Spinal cord (tissue), 10 donors: ENCODE results near the gene ALOX12. TPM values are rescaled to one million over a fixed set of nuclear protein-coding genes. Genes with fewer than 3 reads are reported as not detected.
"Not testable (repeated sequence)": the region's sequence is repeated elsewhere in the genome, so short reads cannot be mapped to it uniquely, and the experiment has no call there.

Source experiments
- DNase-seq, 6 donors: peaks; one replicate each; pipeline versions ENCODE4 v3.0.0 to v3.0.0-alpha.2; 2013 to 2015; ENCODE audit warnings: low spot score in 6 of 6, low read depth in 4 of 6
- H3K27ac ChIP-seq: one replicate; pipeline ENCODE4 v1.5.1; 2013; ENCODE audit warnings: low read depth, low read length, control low read depth
- H3K27me3 ChIP-seq: one replicate; pipeline ENCODE4 v1.6.1; 2013; ENCODE audit warnings: low read length; ENCODE audit not compliant: control insufficient read depth, insufficient read depth
- H3K36me3 ChIP-seq: one replicate; pipeline ENCODE4 v1.6.1; 2013; ENCODE audit warnings: low read length; ENCODE audit not compliant: control insufficient read depth, insufficient read depth
- H3K4me1 ChIP-seq: one replicate; pipeline ENCODE4 v1.6.1; 2013; ENCODE audit warnings: low read length; ENCODE audit not compliant: control insufficient read depth, insufficient read depth
- H3K4me3 ChIP-seq: one replicate; pipeline ENCODE4 v1.5.1; 2013; ENCODE audit warnings: low read depth, low read length, control low read depth
- H3K9me3 ChIP-seq: one replicate; pipeline ENCODE4 v1.6.1; 2013; ENCODE audit warnings: low read length; ENCODE audit not compliant: control insufficient read depth, insufficient read depth
- WGBS: methylation state at CpG from one replicate; pipeline ENCODE4 v1.1.5; 2013; ENCODE audit warnings: missing lambda C conversion rate; ENCODE audit not compliant: insufficient coverage; 5-methylcytosine and 5-hydroxymethylcytosine counted together
- polyA plus RNA-seq, 2 donors: library from polyadenylated mRNA; unstranded; fragments of 120-200 nt; gene quantifications; one replicate each; pipeline ENCODE4 v1.2.1, GENCODE V29; 2013; ENCODE audit not compliant: insufficient read length in 2 of 2
- total RNA-seq, 2 donors: library from RNA; depleted of rRNA in 1 of 2; stranded (reverse); fragments of 120-200 nt in 1 of 2; fragments of >200 nt in 1 of 2; gene quantifications; one replicate each; pipeline versions ENCODE4 v1.2.3 to v1.2.4, GENCODE V29; 2013 to 2014
- donor health status: healthy.

The ALOX12 gene
- total and polyA plus RNA-seq, 4 donors = 0.59 to 2.7 (median 1.3) TPM; not detected in 1

DNA sequence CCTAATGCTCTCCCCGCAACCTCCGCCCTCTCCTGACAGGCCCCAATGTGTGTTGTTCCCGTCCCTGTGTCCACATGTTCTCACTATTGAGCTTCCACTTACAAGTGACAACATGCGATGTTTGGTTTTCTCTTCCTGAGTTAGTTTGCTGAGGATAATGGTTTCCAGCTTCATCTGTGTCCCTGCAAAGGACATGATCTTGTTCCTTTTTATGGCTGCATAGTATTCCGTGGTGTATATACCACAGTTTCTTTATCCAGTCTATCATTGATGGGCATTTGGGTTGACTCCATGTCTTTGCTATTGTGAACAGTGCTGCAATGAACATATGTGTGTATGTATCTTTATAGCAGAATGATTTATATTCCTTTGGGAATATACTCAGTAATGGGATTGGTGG, 16.4 kb upstream of the ALOX12 start:
- WGBS = 100% methylated on average over 2 of the region's 5 CpGs
- DNase-seq = not testable (repeated sequence)

DNA sequence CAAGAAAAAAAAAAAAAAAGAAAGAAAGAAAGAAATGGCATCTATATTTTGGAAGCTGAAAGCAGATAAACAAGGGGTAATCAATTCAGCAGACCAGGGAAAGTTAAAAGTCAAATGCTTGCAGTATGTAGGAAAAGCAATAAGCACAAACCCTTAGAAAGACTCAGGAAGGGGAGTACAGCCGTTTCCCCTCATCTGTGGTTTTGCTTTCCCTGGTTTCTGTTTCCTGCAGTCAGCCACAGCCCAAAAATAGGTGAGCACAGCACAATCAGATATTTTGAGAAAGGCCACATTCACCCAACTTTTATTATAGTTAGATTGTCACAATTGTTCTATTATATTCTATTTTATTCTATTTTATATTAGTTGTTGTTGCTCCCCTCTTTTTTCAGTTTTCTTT, 14.4 kb upstream of the ALOX12 start:
- H3K9me3 ChIP-seq = no peaks in the 10 kb centered on the region
- H3K36me3 ChIP-seq = no peaks in the 10 kb centered on the region
- no peaks in the 10 kb centered on the region for H3K27me3 ChIP-seq
- 67% methylated on average over 1 of the region's 1 CpG for WGBS
- no peak overlapping the region for H3K27ac ChIP-seq
- no peaks in the 10 kb centered on the region for H3K4me1 ChIP-seq
- no peak overlapping the region for H3K4me3 ChIP-seq
- no peak for DNase-seq

More for the DNA sequence above, 16.4 kb upstream of the ALOX12 start:
- H3K9me3 ChIP-seq, H3K27ac ChIP-seq, H3K4me3 ChIP-seq, H3K27me3 ChIP-seq, H3K4me1 ChIP-seq, H3K36me3 ChIP-seq: not testable (repeated sequence)

DNA sequence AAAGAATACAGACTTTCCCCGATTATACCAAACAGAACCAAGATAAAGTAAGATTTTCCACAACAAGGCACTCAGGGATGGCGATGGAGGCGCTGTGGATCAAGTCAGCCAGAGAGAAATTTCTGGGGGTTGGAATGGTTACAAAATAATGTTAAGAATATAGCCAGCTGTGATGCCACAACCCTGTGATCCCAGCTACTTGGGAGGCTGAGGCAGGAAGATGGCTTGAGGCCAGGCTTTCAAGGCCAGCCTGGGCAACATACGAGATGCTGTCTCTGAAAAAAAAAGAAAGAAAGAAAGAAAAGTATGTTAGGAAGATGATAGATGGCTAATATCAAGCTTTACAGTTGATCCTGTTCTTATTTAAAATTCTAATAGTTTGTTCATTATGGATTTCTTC, 10.6 kb upstream of the ALOX12 start:
- H3K4me3 ChIP-seq = no peak overlapping the region
- WGBS = no CpG with 5 or more reads among the region's 4 CpGs
- no peaks in the 10 kb centered on the region for H3K27me3 ChIP-seq
- no peak overlapping the region for H3K27ac ChIP-seq
- no peaks in the 10 kb centered on the region for H3K36me3 ChIP-seq
- no peak for DNase-seq
- H3K9me3 ChIP-seq = no peaks in the 10 kb centered on the region
- H3K4me1 ChIP-seq = no peaks in the 10 kb centered on the region

DNA sequence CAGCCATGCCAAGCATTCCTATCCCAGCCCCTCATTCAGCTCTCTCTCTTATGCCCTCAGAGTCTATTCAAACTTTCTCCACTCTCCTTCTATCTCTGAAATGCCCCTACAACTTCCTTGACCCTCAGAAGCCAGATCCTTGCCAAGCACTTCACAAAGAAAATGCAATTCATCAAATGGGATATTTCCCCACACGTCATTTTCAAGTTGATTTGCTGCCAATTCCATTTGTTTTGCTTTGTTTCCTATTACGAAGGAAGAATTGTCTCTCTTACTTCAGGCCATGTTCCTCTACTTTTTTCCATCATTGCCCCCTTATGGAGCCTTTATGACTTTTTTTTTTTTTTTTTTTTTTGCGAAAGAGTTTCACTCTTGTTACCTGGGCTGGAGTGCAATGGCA, 9.2 kb upstream of the ALOX12 start:
- no peaks in the 10 kb centered on the region for H3K36me3 ChIP-seq
- H3K27me3 ChIP-seq = no peaks in the 10 kb centered on the region
- no peak overlapping the region for H3K4me3 ChIP-seq
- H3K27ac ChIP-seq = no peak overlapping the region
- DNase-seq = no peak
- WGBS = 75% methylated on average over 1 of the region's 3 CpGs
- no peaks in the 10 kb centered on the region for H3K9me3 ChIP-seq
- no peaks in the 10 kb centered on the region for H3K4me1 ChIP-seq

DNA sequence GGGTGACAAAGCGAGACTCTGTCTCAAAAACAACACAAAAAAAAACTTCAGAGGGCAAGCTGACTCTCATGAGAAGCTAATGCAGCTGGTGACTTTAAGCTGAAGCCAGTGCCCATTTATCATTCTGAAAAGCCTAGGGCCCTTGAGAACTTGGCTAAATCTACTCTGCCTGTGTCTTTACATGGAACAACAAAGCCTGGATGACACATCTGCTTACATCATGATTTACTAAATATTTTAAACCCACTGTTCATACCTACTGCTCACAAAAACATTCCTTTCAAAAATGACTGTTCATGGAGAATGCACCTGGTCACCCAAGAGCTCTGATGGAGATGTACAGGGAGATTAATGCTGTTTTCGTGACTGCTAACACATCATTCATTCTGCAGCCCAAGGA, 6.1 kb upstream of the ALOX12 start:
- Histone ChIP-seq H3K36me3 (no peaks in the 10 kb centered on the region), H3K9me3 (no peaks in the 10 kb centered on the region), H3K27me3 (no peaks in the 10 kb centered on the region), H3K4me1 (no peaks in the 10 kb centered on the region), H3K4me3 (no peak overlapping the region), H3K27ac (no peak overlapping the region)
- 55% methylated on average over 2 of the region's 2 CpGs for WGBS
- no peak for DNase-seq

DNA sequence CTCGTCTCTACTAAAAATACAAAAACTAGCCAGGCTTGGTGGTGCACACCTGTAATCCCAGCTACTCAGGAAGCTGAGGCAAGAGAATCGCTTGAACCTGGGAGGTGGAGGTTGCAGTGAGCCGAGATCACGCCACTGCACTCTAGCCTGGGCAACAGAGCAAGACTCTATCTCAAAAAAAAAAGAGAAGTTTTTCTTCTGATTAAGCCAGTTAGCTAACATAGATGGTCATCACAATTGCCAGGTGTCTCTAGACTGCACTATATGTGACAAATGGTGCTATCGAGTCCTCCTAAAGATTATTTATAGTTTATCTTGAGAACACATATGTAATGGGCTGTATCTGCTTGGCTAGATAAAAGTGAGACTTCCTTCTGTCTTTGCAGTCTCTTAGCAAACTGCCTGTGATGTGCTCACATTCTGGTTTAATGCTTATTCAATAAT, 2.2 kb upstream of the ALOX12 start:
- not testable (repeated sequence) for DNase-seq, H3K4me3 ChIP-seq, H3K27ac ChIP-seq, H3K9me3 ChIP-seq
- Histone ChIP-seq H3K27me3 (peaks cover 19% of the 10 kb centered on the region), H3K36me3 (peaks cover 14% of the 10 kb centered on the region), H3K4me1 (peaks cover 18% of the 10 kb centered on the region)
- WGBS = 88% methylated on average over 3 of the region's 5 CpGs

DNA sequence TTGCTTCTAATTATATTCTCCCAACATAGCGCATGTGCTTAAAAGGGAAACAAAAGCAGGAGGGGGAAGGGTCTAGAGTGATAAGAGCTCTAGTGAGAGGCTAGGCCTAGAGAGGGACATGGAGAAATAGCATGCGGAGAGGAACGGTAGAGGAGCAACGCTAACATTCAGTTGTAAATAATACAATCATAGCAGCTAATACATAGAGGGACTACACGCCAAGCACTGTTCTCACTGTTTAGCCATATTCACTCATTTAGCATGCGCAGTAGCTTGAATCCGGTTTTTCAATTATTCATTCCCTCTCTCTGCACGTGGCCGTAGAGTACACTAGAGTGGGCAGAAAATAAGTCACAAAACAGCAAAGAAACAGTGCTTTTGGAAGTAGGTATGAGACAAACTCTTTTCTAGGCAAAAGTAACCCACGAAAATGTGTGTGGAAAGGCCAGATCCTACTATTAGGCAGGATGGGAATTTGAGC, 1.7 kb upstream of the ALOX12 start:
- H3K27me3 ChIP-seq = peaks cover 19% of the 10 kb centered on the region

DNA sequence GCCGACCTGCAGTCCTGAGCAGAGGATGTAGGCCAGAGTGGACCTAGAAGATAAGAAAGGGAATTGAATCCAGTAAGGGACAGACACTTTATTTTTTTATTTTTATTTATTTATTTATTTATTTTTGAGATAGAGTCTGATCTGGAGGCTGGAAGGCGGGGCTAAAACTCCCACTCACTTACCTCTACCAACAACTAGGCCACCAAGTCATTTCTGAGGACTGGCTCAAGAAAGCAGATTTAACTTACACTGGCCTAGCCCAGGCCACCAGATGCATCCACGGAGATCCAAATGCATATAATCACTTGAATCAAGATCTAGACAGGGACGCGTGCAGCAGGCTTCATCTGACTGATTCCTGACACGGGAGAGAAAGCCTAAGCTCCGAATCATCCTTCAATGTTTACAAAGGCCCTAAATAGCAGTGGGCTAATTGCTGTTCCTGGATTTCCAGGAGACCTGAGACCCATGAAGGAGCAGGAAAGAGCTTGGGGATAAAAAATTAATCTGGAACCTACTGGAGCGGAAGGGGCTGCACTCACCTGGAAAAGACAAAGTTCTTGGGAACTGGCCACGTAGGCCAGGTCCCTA, 1.1 kb upstream of the ALOX12 start:
- peaks cover 18% of the 10 kb centered on the region for H3K4me1 ChIP-seq
- DNase-seq = no peak
- H3K27ac ChIP-seq = no peak overlapping the region
- no peaks in the 10 kb centered on the region for H3K9me3 ChIP-seq
- H3K36me3 ChIP-seq = peaks cover 24% of the 10 kb centered on the region
- WGBS = 84% methylated on average over 6 of the region's 9 CpGs
- H3K27me3 ChIP-seq = peaks cover 19% of the 10 kb centered on the region
- H3K4me3 ChIP-seq = no peak overlapping the region

More for the DNA sequence above, 1.7 kb upstream of the ALOX12 start:
- Histone ChIP-seq H3K27ac (no peak overlapping the region), H3K36me3 (peaks cover 18% of the 10 kb centered on the region), H3K4me3 (no peak overlapping the region), H3K4me1 (peaks cover 18% of the 10 kb centered on the region), H3K9me3 (no peaks in the 10 kb centered on the region)
- peak in 1 of 6 donors; percentile 43 for DNase-seq
- 91% methylated on average over 1 of the region's 10 CpGs for whole genome bisulfite sequencing

DNA sequence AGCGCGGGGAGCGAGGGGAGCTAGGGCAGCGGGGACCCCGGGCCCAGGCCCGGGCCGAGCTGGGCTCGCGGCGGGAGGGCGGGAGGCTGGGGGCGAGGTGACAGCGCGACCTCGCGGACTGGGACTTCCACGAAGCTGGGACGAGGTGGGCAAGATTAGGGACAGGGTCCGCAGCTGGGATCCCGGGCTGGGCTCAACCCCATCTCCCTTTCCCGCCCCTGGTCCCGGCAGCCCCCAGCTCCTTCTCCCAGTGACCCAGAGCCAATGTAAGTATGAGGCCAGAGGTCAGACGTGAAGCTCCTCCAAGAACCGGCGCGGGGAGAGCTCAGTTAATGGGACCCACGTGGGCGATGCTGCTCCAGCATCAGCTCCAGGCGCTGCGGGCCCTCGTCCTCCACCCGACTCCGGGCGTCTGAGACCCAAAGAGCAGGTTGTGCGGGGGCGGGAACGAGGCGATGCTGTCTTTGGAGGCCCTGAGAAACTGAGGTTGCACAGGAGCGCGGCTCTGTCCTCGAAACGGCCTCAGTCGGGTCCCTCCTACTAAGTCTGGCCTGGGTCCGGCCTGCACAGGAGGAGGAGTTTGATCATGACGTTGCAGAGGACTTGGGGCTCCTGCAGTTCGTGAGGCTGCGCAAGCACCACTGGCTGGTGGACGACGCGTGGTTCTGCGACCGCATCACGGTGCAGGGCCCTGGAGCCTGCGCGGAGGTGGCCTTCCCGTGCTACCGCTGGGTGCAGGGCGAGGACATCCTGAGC, 585 bp downstream of the ALOX12 start:
- WGBS = 31% methylated on average over 58 of the region's 58 CpGs
- Histone ChIP-seq H3K27ac (no peak overlapping the region), H3K4me1 (peaks cover 18% of the 10 kb centered on the region), H3K9me3 (no peaks in the 10 kb centered on the region), H3K4me3 (no peak overlapping the region), H3K27me3 (peaks cover 19% of the 10 kb centered on the region), H3K36me3 (peaks cover 36% of the 10 kb centered on the region)
- peak in 1 of 6 donors; percentile 34 for DNase-seq

DNA sequence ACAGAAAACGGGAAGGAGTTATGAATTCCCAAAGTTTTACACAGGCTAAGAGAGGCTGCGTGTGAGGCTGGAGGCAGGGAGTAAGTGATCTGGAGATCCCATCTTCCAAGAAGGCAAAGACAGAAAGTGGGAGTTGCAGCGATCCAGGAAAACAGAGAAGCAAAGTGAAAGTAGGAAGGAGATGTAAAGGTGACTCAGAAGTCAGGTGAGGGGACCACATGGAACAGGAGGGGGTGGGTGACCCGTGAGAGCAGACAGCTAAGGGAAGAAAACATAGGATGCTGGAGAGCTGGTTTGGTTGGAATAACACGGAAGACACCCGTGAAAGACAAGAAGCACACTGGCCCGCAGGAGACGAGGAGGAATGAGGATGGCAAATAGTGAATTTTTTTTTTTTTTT, 1.3 kb downstream of the ALOX12 start:
- Histone ChIP-seq H3K4me1 (peaks cover 18% of the 10 kb centered on the region), H3K36me3 (peaks cover 39% of the 10 kb centered on the region), H3K4me3 (no peak overlapping the region), H3K27ac (no peak overlapping the region), H3K27me3 (peaks cover 19% of the 10 kb centered on the region), H3K9me3 (no peaks in the 10 kb centered on the region)
- DNase-seq = no peak
- WGBS = 94% methylated on average over 6 of the region's 8 CpGs
